ENCODE measurements around the gene TP53I3. TPM values are rescaled to one million over a fixed set of nuclear protein-coding genes. Genes with fewer than 3 reads are reported as not detected.

TP53I3 gene, protein sequence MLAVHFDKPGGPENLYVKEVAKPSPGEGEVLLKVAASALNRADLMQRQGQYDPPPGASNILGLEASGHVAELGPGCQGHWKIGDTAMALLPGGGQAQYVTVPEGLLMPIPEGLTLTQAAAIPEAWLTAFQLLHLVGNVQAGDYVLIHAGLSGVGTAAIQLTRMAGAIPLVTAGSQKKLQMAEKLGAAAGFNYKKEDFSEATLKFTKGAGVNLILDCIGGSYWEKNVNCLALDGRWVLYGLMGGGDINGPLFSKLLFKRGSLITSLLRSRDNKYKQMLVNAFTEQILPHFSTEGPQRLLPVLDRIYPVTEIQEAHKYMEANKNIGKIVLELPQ
- total RNA-seq = 10 to 100 TPM; 18.5 to 36.8 TPM

DNA sequence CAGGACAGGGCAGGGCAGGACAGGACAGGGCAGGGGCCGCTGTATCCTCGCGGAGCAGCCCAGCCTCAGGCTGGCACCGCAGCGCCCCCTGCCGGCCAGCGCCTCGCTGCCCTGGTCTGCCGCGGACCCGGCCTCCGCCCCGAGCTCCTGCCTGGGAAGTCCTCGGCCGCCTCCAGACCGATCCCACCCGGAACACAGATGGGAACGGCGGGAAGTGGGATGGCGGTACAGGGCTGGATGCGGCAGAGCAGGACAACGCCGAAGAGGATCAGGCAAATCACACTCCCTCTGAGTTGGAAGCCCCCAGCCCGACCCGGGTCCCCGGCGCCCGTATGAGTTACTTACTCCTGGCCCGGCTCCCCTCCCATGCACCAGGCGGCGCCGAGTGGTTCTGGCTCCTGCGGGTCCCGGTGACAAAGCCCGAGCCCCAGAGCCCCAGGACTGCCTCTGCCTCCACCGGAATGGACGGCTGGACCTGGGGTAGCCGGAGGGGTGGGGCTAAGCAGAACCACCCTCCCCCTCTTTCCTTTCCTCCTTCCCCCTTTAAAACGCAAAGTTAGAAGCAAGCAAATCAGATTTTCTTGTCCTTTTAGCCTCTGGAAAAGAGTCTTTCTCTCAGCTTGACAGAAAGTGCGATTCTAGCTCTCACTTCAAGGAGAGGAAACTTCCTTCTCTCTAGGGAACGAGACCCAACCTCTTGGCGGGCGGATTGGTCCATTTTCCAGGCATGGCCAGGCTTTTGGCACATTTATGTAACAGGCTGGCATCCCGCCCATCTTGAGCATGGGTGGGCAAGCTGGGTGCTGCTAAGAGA lies at the start of gene TP53I3:
Gene TP53I3, minus strand, starts transcription at position 449 of the 814 bp plus-strand sequence. CDS start 508 bp downstream, outside the sequence.
- intact Hi-C loops (cut with DNase I) = no loop called here
- Histone ChIP-seq H3K27me3 (no peaks in the 10 kb centered on the region), H3K36me3 (replicated peaks in 1 of 2; ENCODE audit: insufficient read depth in 1 of 2, low read depth in 2 of 2) (no peaks in the 10 kb centered on the region), H3K27ac (peak within 1 kb of the TSS; percentile 87 to 95 (median 90)), H3K9me3 (no peaks in the 10 kb centered on the region), H3K4me1 (peaks cover 23% of the 10 kb centered on the region), H3K4me3 (peak within 1 kb of the TSS; percentile 28 to 40)
- peak; percentile 84 to 92 (median 84) for TF ChIP-seq POLR2A (IDR thresholded peaks at IDR 0.05)
- TF ChIP-seq, protein P1, sequence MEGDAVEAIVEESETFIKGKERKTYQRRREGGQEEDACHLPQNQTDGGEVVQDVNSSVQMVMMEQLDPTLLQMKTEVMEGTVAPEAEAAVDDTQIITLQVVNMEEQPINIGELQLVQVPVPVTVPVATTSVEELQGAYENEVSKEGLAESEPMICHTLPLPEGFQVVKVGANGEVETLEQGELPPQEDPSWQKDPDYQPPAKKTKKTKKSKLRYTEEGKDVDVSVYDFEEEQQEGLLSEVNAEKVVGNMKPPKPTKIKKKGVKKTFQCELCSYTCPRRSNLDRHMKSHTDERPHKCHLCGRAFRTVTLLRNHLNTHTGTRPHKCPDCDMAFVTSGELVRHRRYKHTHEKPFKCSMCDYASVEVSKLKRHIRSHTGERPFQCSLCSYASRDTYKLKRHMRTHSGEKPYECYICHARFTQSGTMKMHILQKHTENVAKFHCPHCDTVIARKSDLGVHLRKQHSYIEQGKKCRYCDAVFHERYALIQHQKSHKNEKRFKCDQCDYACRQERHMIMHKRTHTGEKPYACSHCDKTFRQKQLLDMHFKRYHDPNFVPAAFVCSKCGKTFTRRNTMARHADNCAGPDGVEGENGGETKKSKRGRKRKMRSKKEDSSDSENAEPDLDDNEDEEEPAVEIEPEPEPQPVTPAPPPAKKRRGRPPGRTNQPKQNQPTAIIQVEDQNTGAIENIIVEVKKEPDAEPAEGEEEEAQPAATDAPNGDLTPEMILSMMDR (IDR thresholded peaks at IDR 0.05) = peak; percentile 95 to 99 (median 98)
- 0% methylated on average over 16 to 44 of the region's 44 CpGs for WGBS, 2 donors
- DNase-seq (peak; percentile 91 to 94 (median 94)), ATAC-seq (peak; percentile 91)

DNA sequence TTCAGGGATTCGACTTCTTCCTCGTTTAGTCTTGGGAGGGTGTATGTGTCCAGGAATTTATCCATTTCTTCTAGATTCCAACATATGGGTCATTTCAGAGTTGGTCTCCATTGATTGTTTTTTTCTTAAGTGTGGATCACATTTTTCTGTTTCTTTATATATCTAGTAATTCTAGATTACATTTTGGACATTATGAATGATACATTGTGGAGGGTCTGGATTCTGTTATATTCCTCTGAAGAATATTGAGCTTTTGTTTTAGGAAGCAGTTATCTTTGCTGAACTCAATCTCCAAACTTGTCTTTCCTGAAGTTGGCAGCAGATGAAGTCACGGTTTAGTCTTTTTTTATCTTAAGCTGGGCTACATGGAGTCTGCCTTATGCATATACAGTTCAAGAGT lies 47.9 kb upstream of the TP53I3 start:
- no peak overlapping the region for H3K4me3 ChIP-seq
- 90 to 100% methylated on average over 3 of the region's 3 CpGs for WGBS, 2 donors

DNA sequence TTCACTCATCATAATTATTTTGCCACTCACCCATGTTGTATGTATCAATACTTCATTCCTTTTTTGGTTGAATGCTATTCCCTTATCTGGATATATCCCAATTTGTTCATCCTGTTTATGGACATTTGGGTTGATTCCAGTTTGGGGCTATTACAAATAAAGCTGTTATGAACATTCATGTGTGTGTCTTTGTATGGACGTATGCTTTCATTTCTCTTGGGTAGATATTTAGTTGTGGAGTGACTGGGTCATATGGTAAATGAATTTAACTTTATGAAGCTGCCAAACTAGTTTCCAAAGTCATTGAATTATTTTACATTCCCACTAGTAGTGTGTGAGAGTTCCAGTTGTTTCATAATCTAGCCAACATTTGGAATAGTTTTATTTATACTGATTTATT lies 41.3 kb upstream of the TP53I3 start:
- H3K4me1 ChIP-seq = peaks cover 12% of the 10 kb centered on the region
- intact Hi-C loops (cut with DNase I) = no loop called here
- no peak overlapping the region for H3K4me3 ChIP-seq
- H3K36me3 ChIP-seq (replicated peaks in 1 of 2; ENCODE audit: insufficient read depth in 1 of 2, low read depth in 2 of 2) = no peaks in the 10 kb centered on the region
- ATAC-seq (no peak), DNase-seq (no peak)
- no peaks in the 10 kb centered on the region for H3K9me3 ChIP-seq
- no peak overlapping the region for H3K27ac ChIP-seq
- WGBS, 2 donors = 42 to 56% methylated on average over 1 of the region's 1 CpG
- no peak for TF ChIP-seq POLR2A (IDR thresholded peaks at IDR 0.05)
- TF ChIP-seq, protein P1 (IDR thresholded peaks at IDR 0.05) = no peak
- H3K27me3 ChIP-seq = no peaks in the 10 kb centered on the region

More for the DNA sequence above, 47.9 kb upstream of the TP53I3 start:
- no peak for TF ChIP-seq POLR2A (IDR thresholded peaks at IDR 0.05)
- TF ChIP-seq, protein P1 (IDR thresholded peaks at IDR 0.05) = no peak
- Histone ChIP-seq H3K4me1 (no peaks in the 10 kb centered on the region), H3K9me3 (no peaks in the 10 kb centered on the region), H3K27ac (no peak overlapping the region), H3K27me3 (no peaks in the 10 kb centered on the region), H3K36me3 (replicated peaks in 1 of 2; ENCODE audit: insufficient read depth in 1 of 2, low read depth in 2 of 2) (no peaks in the 10 kb centered on the region)
- intact Hi-C loops (cut with DNase I) = no loop called here
- DNase-seq (no peak), ATAC-seq (no peak)

DNA sequence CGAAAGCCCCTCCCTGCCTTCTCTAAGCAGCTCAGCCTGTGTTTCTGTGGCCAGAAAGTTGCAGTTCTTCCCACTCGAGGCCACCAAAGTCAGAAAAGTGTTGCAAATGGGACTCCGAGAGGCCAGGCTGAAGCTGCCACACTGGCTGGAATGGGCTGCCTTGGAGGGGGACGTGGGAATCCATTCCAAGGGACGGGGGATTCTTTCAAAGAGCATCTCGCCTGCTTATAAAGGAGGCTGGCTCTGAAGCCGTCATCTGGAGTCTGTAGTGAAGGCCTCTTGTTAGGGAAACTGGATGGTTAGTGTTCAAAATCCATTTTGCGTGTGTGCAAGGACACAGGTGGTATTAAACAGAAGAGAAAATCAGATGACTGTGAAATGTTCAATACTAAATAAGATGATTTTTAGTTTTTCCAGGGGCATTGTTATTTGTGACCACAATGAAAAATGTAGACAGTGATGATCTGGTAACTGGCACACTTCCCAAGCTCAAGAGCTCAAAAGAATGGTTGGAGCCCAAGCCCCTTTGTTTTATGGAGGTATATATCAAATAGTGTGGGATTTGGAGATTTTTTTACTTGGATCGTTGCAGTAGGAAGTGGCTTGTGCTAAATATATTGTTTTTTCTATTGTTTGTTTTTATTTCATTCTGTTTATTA lies 39.4 kb upstream of the TP53I3 start:
- DNase-seq (no peak), ATAC-seq (peak; percentile 6)
- H3K4me1 ChIP-seq = peaks cover 12% of the 10 kb centered on the region
- intact Hi-C loops (cut with DNase I) = no loop called here
- H3K4me3 ChIP-seq = peak overlapping the region; percentile 36 to 59
- peak overlapping the region; percentile 80 to 91 (median 82) for H3K27ac ChIP-seq
- H3K36me3 ChIP-seq (replicated peaks in 1 of 2; ENCODE audit: insufficient read depth in 1 of 2, low read depth in 2 of 2) = no peaks in the 10 kb centered on the region
- no peaks in the 10 kb centered on the region for H3K9me3 ChIP-seq
- TF ChIP-seq POLR2A (IDR thresholded peaks at IDR 0.05) = no peak
- TF ChIP-seq, protein P1 (IDR thresholded peaks at IDR 0.05) = no peak
- H3K27me3 ChIP-seq = no peaks in the 10 kb centered on the region
- 10 to 21% methylated on average over 4 to 9 of the region's 9 CpGs for WGBS, 2 donors
